ENCODE results near the gene SNED1.

The SNED1 gene

GRCh38 chr2:241035818-241036396 is 37.5 kb downstream of the SNED1 start:
- no peak overlapping the region for H3K27ac ChIP-seq (ENCODE audit: low read depth, low read length, severe bottlenecking)
- peaks cover 2% of the 10 kb centered on the region for H3K4me1 ChIP-seq (ENCODE audit: control insufficient read depth, insufficient read depth, low read length, poor library complexity, severe bottlenecking)
- 21 to 22% methylated on average over 11 to 19 of the region's 39 CpGs for WGBS, 2 experiments (ENCODE audit: insufficient coverage in 2 of 2)
- peaks cover 2% of the 10 kb centered on the region for H3K36me3 ChIP-seq (ENCODE audit: control insufficient read depth, insufficient read depth, low read length)
- H3K4me3 ChIP-seq (ENCODE audit: extremely low read depth, insufficient read depth, low read length, poor library complexity, severe bottlenecking): no peak overlapping the region
- H3K9me3 ChIP-seq (ENCODE audit: control insufficient read depth, low read length): no peaks in the 10 kb centered on the region

- H3K4me3 ChIP-seq (ENCODE audit: extremely low read depth, insufficient read depth, low read length, poor library complexity, severe bottlenecking): no peak overlapping the region
- no peaks in the 10 kb centered on the region for H3K9me3 ChIP-seq (ENCODE audit: control insufficient read depth, low read length)
- H3K36me3 ChIP-seq (ENCODE audit: control insufficient read depth, insufficient read depth, low read length): peaks cover 2% of the 10 kb centered on the region
- H3K4me1 ChIP-seq (ENCODE audit: control insufficient read depth, insufficient read depth, low read length, poor library complexity, severe bottlenecking): peaks cover 2% of the 10 kb centered on the region
- no peak overlapping the region for H3K27ac ChIP-seq (ENCODE audit: low read depth, low read length, severe bottlenecking)
- WGBS, 2 experiments (ENCODE audit: insufficient coverage in 2 of 2): 19 to 25% methylated on average over 23 to 26 of the region's 36 CpGs
Observed at GRCh38 chr2:241036397-241036963, 38.1 kb downstream of the SNED1 start.

- Histone ChIP-seq H3K4me3 (ENCODE audit: extremely low read depth, insufficient read depth, low read length, poor library complexity, severe bottlenecking) (no peak overlapping the region), H3K9me3 (ENCODE audit: control insufficient read depth, low read length) (no peaks in the 10 kb centered on the region), H3K4me1 (ENCODE audit: control insufficient read depth, insufficient read depth, low read length, poor library complexity, severe bottlenecking) (peaks cover 2% of the 10 kb centered on the region), H3K36me3 (ENCODE audit: control insufficient read depth, insufficient read depth, low read length) (no peaks in the 10 kb centered on the region), H3K27ac (ENCODE audit: low read depth, low read length, severe bottlenecking) (no peak overlapping the region)
- 77% methylated on average over 17 of the region's 18 CpGs for WGBS, 2 experiments (ENCODE audit: insufficient coverage in 2 of 2)
Observed at GRCh38 chr2:241036964-241037421, 38.6 kb downstream of the SNED1 start.

- no peak overlapping the region for H3K27ac ChIP-seq (ENCODE audit: low read depth, low read length, severe bottlenecking)
- H3K36me3 ChIP-seq (ENCODE audit: control insufficient read depth, insufficient read depth, low read length): no peaks in the 10 kb centered on the region
- H3K9me3 ChIP-seq (ENCODE audit: control insufficient read depth, low read length): no peaks in the 10 kb centered on the region
- H3K4me3 ChIP-seq (ENCODE audit: extremely low read depth, insufficient read depth, low read length, poor library complexity, severe bottlenecking): no peak overlapping the region
- WGBS, 2 experiments (ENCODE audit: insufficient coverage in 2 of 2): 88 to 94% methylated on average over 9 of the region's 9 CpGs
- H3K4me1 ChIP-seq (ENCODE audit: control insufficient read depth, insufficient read depth, low read length, poor library complexity, severe bottlenecking): peaks cover 2% of the 10 kb centered on the region
Observed at GRCh38 chr2:241037498-241037897, 39.1 kb downstream of the SNED1 start.

- no peak overlapping the region for H3K27ac ChIP-seq (ENCODE audit: low read depth, low read length, severe bottlenecking)
- WGBS, 2 experiments (ENCODE audit: insufficient coverage in 2 of 2): 84 to 90% methylated on average over 16 to 18 of the region's 20 CpGs
- H3K4me1 ChIP-seq (ENCODE audit: control insufficient read depth, insufficient read depth, low read length, poor library complexity, severe bottlenecking): peaks cover 2% of the 10 kb centered on the region
- H3K36me3 ChIP-seq (ENCODE audit: control insufficient read depth, insufficient read depth, low read length): no peaks in the 10 kb centered on the region
- no peaks in the 10 kb centered on the region for H3K9me3 ChIP-seq (ENCODE audit: control insufficient read depth, low read length)
- H3K4me3 ChIP-seq (ENCODE audit: extremely low read depth, insufficient read depth, low read length, poor library complexity, severe bottlenecking): no peak overlapping the region
Observed at GRCh38 chr2:241038374-241039180, 40.2 kb downstream of the SNED1 start.

GRCh38 chr2:241039416-241039815 is 41.0 kb downstream of the SNED1 start:
- no peaks in the 10 kb centered on the region for H3K36me3 ChIP-seq (ENCODE audit: control insufficient read depth, insufficient read depth, low read length)
- no peak overlapping the region for H3K4me3 ChIP-seq (ENCODE audit: extremely low read depth, insufficient read depth, low read length, poor library complexity, severe bottlenecking)
- H3K9me3 ChIP-seq (ENCODE audit: control insufficient read depth, low read length): no peaks in the 10 kb centered on the region
- peaks cover 2% of the 10 kb centered on the region for H3K4me1 ChIP-seq (ENCODE audit: control insufficient read depth, insufficient read depth, low read length, poor library complexity, severe bottlenecking)
- 67 to 96% methylated on average over 2 to 3 of the region's 4 CpGs for WGBS, 2 experiments (ENCODE audit: insufficient coverage in 2 of 2)
- H3K27ac ChIP-seq (ENCODE audit: low read depth, low read length, severe bottlenecking): no peak overlapping the region

- H3K27ac ChIP-seq (ENCODE audit: low read depth, low read length, severe bottlenecking): no peak overlapping the region
- peaks cover 2% of the 10 kb centered on the region for H3K4me1 ChIP-seq (ENCODE audit: control insufficient read depth, insufficient read depth, low read length, poor library complexity, severe bottlenecking)
- H3K9me3 ChIP-seq (ENCODE audit: control insufficient read depth, low read length): no peaks in the 10 kb centered on the region
- no peak overlapping the region for H3K4me3 ChIP-seq (ENCODE audit: extremely low read depth, insufficient read depth, low read length, poor library complexity, severe bottlenecking)
- no peaks in the 10 kb centered on the region for H3K36me3 ChIP-seq (ENCODE audit: control insufficient read depth, insufficient read depth, low read length)
- WGBS, 2 experiments (ENCODE audit: insufficient coverage in 2 of 2): 77 to 95% methylated on average over 6 to 11 of the region's 13 CpGs
Observed at GRCh38 chr2:241040081-241040803, 41.8 kb downstream of the SNED1 start.

- Histone ChIP-seq H3K27ac (ENCODE audit: low read depth, low read length, severe bottlenecking) (no peak overlapping the region), H3K36me3 (ENCODE audit: control insufficient read depth, insufficient read depth, low read length) (no peaks in the 10 kb centered on the region), H3K4me1 (ENCODE audit: control insufficient read depth, insufficient read depth, low read length, poor library complexity, severe bottlenecking) (no peaks in the 10 kb centered on the region), H3K9me3 (ENCODE audit: control insufficient read depth, low read length) (no peaks in the 10 kb centered on the region), H3K4me3 (ENCODE audit: extremely low read depth, insufficient read depth, low read length, poor library complexity, severe bottlenecking) (no peak overlapping the region)
- WGBS, 2 experiments (ENCODE audit: insufficient coverage in 2 of 2): 87 to 93% methylated on average over 5 of the region's 5 CpGs
Observed at GRCh38 chr2:241041589-241042158, 43.3 kb downstream of the SNED1 start.

- no peaks in the 10 kb centered on the region for H3K4me1 ChIP-seq (ENCODE audit: control insufficient read depth, insufficient read depth, low read length, poor library complexity, severe bottlenecking)
Observed at GRCh38 chr2:241043581-241043980, 45.2 kb downstream of the SNED1 start.

GRCh38 chr2:241047253-241048010 is 49.0 kb downstream of the SNED1 start:
- Histone ChIP-seq H3K36me3 (ENCODE audit: control insufficient read depth, insufficient read depth, low read length) (no peaks in the 10 kb centered on the region), H3K4me1 (ENCODE audit: control insufficient read depth, insufficient read depth, low read length, poor library complexity, severe bottlenecking) (no peaks in the 10 kb centered on the region), H3K27ac (ENCODE audit: low read depth, low read length, severe bottlenecking) (no peak overlapping the region), H3K9me3 (ENCODE audit: control insufficient read depth, low read length) (no peaks in the 10 kb centered on the region), H3K4me3 (ENCODE audit: extremely low read depth, insufficient read depth, low read length, poor library complexity, severe bottlenecking) (no peak overlapping the region)
- WGBS, 2 experiments (ENCODE audit: insufficient coverage in 2 of 2): 79 to 80% methylated on average over 3 of the region's 6 CpGs

More at GRCh38 chr2:241043581-241043980, 45.2 kb downstream of the SNED1 start:
- Histone ChIP-seq H3K4me3 (ENCODE audit: extremely low read depth, insufficient read depth, low read length, poor library complexity, severe bottlenecking) (no peak overlapping the region), H3K36me3 (ENCODE audit: control insufficient read depth, insufficient read depth, low read length) (no peaks in the 10 kb centered on the region), H3K9me3 (ENCODE audit: control insufficient read depth, low read length) (no peaks in the 10 kb centered on the region), H3K27ac (ENCODE audit: low read depth, low read length, severe bottlenecking) (no peak overlapping the region)
